ENCODE results near the gene GP9. TPM values are rescaled to one million over a fixed set of nuclear protein-coding genes. Genes with fewer than 3 reads are reported as not detected.

The GP9 gene
- total RNA-seq (2014; rRNA removed; shearing (Covaris generic)), result not detected in 2 replicates

- no peak for DNase-seq (ENCODE audit: low spot score)
- in situ Hi-C loops (cut with HindIII; ENCODE audit: low sequenced_read_pairs), result no loop called here
Observed at GRCh38 chr3:129060276-129061022, at the start of gene GP9. Gene GP9 (plus strand): TSS chr3:129060779. CDS start chr3:129061740, 961 bp downstream.

DNA sequence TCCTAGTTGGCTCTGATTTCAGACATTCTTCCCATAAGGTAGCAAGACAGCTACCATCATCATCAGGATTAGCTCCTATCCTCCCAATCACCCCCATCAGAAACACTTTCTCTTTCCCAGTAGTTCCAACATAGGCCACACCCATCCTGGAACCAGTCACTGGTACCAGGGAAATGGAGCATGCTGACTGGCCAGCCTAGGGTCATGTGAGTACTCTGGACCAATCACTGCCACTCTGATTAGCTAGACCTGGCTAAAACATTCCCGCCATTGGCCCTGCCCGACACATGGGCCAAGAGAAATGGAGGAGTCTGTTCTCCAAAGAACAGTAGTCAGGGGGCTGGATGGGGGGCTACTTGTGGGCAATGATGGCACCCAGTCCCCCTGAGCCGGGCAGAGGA lies 47.1 kb upstream of the GP9 start:
- in situ Hi-C loops (cut with HindIII; ENCODE audit: low sequenced_read_pairs), result no loop called here
- no peak for DNase-seq (ENCODE audit: low spot score)

DNA sequence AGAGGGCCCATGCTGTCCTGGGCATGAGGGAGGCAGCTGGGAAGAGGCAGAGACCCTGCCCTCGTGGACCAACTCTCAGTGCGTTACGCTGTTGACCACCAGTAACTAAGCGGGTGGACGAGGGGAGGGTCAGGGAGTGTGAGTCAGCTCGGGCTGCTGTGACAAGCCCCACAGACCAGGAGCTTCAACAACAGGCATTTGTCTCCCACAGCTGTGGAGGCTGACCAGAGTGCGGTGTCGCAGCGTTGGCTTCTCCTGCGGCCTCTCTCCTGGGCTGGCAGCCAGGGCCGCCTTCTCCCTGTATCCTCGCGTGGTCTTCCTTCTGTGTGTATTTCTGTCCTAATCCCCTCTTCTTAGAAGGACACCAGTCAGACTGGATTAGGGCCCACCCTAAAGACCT lies 46.4 kb upstream of the GP9 start:
- in situ Hi-C loops (cut with HindIII; ENCODE audit: low sequenced_read_pairs), result no loop called here
- DNase-seq (ENCODE audit: low spot score), result no peak

DNA sequence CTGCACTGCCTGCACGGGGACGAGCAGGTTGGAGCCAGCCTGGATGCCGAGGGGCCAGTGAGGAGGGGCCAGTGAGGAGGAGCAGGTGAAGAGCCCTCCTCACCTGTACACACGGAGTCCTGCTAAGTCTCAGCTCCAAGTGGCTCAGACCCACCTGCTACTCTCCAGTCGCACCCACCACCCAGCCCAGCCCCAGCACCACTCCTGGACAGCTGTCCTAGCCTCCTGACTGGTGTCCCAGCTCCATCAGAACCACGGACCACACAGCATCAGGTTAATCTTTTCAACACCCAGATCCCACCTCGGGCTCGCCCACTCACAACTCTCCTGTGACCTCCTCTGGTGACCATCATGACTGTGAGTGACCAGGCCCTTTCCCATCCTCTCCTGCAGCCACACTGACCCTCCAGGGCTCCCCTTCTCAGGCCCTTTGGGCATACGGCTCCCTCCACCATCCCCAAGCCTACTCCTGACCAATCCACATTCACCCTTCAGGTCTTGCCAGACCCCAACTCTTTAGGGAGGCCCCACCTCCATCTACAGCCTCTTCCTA lies 45.7 kb upstream of the GP9 start:
- in situ Hi-C loops (cut with HindIII; ENCODE audit: low sequenced_read_pairs), result no loop called here
- no peak for DNase-seq (ENCODE audit: low spot score)

GRCh38 chr3:129015388-129016105 lies 45.0 kb upstream of the GP9 start:
- no peak for DNase-seq (ENCODE audit: low spot score)
- in situ Hi-C loops (cut with HindIII; ENCODE audit: low sequenced_read_pairs), result no loop called here

GRCh38 chr3:129016356-129016719 lies 44.2 kb upstream of the GP9 start:
- in situ Hi-C loops (cut with HindIII; ENCODE audit: low sequenced_read_pairs), result no loop called here
- DNase-seq (ENCODE audit: low spot score), result peak; percentile 41

DNA sequence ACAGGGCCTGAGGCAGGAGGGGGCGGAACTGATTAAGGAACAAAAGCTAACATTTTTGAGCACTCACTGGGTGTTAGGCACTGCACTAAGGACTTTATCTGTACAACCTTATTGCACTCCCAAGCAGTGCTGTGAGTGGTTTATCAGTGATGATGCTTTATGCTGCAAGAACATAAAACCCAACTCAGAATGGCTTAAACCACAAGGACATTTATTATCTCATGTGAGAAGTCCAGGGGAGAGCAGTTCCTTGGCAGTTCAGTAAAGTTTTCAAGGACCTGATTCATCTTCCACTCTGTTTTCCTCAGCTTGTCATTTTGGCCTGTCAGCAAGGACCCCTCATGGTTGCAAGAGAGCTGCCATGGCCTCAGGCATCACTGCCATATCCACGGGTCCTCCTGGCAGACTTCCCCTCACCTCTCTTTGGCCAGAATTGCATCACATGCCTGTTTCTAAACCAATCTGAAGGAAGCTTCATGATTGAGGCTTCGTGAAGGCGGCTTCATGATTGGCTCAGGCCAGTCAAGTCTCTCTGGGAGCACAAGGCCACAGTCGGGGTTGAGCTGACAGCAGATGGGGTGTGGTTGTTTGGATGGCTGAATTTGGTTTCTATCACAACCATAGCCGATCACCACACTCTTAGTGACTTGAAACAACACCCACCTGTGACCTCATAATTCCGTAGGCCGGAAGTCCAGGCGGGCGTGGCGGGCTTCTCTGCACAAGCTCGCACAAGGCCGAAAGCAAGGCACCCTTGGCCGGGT lies 43.7 kb upstream of the GP9 start:
- DNase-seq (ENCODE audit: low spot score), result no peak
- in situ Hi-C loops (cut with HindIII; ENCODE audit: low sequenced_read_pairs), result no loop called here

DNA sequence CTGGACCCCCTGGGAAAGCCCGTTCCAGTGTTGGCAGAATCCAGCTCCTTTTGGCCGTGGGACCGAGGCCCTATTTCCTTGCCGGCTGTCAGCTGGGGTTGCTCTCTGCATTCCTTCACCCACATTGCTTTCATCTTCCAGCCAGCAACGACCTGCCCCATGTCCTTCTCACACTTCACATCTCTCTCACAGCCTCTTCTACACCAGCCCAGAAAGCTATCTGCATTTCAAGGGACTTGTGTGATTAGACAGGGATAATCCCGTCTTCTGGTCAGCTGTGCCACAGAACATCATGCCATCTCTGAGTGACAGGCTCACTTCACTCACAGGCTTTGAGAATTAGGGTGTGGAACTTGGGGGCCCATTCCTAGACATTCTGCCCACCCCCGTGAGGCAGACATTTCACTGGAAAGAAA lies 43.1 kb upstream of the GP9 start:
- no peak for DNase-seq (ENCODE audit: low spot score)
- in situ Hi-C loops (cut with HindIII; ENCODE audit: low sequenced_read_pairs), result no loop called here

DNA sequence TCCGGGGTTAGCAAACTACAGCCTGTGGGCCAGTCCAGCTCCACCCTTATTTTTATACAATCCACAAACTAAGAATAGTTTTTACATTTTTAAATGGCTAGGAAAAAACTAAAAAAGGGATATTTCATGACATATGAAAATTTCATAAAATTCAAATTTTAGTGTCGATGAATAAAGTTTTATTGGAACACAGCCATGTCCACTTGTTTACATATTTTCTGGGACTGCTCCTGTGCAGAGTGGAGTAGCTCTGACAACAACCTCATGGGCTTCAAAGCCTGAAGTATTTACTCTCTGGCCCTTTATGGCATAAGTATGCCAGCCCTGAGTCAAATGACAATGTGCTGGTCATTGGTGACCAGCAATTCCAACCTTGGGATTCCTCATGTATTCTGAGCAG lies 42.3 kb upstream of the GP9 start:
- in situ Hi-C loops (cut with HindIII; ENCODE audit: low sequenced_read_pairs), result no loop called here

DNA sequence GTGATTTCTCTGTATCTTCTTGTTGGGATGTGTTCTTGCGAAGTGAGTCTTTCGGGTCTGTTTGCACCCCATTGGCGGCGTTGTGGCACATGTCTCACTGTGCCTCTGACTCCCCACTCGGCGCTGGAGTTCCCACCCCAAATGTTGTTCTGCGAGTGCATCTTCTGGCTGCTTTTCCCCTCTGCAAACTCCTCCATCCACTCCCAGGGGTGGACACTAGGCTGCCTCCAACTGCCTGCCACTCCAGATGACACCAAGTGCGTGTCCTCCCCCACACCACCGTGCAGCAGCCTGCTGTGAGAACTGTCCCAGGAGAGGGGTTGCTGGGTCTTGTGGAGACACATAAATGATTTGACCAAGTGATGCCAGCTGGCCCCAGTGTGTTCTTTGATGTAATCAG lies 41.8 kb upstream of the GP9 start:
- DNase-seq (ENCODE audit: low spot score), result no peak
- in situ Hi-C loops (cut with HindIII; ENCODE audit: low sequenced_read_pairs), result no loop called here

More for the DNA sequence above, 42.3 kb upstream of the GP9 start:
- no peak for DNase-seq (ENCODE audit: low spot score)

- DNase-seq (ENCODE audit: low spot score), result no peak
- in situ Hi-C loops (cut with HindIII; ENCODE audit: low sequenced_read_pairs), result no loop called here
Observed at GRCh38 chr3:129019266-129019665, 41.3 kb upstream of the GP9 start.

- in situ Hi-C loops (cut with HindIII; ENCODE audit: low sequenced_read_pairs), result no loop called here
- DNase-seq (ENCODE audit: low spot score), result no peak
Observed at GRCh38 chr3:129020691-129021090, 39.9 kb upstream of the GP9 start.

DNA sequence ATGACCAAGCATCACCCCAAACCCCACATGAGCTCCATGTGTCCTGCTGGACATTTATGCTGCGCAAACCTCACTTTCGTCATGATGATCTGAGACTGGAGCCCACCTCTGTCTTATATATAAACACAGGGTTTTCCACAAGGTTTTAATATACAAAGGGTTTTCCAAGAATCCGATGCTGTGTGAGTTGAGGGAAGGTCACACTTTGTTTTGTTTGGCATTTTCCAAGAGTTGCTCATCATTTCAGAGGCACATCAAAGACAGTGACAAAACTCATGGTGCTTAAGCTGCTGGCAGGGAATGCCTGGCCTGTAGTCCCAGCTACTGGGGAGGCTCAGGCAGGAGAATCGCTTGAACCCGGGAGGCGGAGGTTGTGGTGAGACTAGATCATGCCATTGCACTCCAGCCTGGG lies 39.4 kb upstream of the GP9 start:
- DNase-seq (ENCODE audit: low spot score), result no peak
- in situ Hi-C loops (cut with HindIII; ENCODE audit: low sequenced_read_pairs), result no loop called here

DNA sequence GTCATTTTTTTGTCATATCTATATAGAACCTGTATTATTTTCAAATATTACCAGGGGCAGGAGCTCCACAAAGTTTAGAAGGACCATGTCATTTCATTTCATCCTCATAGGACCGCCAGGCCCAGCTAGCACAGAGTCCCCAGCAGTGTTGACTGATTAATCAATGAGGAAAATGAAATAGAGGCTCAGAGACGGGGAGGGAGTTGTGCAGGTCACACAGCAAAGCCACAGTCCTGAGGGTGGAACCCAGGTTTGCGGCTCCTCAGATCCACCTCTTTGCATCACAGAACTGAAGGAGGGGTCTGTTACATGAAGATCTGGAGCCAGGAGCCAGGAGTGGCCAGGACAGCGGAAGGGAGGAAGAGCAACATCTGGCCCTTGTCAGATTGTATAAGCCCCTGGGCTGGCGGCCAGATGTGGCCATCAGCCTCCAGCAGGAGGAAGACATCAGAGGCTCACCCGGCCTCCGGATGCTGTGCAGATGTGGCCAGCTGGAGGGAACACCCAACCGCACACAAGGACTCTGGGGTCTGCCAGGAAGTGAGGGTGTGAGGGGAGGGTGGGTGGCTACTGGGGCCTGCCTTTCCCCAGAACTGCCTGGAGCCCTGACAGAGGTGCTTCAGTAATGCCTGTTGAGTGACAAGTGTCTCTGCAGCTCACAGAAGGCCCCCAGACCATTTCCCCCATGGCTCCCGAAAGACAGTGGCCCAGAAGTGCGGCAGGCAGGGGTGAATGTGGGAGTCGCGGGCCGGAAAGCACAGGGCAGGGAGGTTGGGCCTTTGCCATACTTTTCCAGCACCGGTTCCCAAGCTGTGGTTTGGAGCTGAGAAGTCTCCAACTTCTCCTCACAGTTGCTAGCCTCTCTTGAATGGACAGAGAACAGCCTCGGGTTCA lies 38.2 kb upstream of the GP9 start:
- in situ Hi-C loops (cut with HindIII; ENCODE audit: low sequenced_read_pairs), result no loop called here
- no peak for DNase-seq (ENCODE audit: low spot score)

- no peak for DNase-seq (ENCODE audit: low spot score)
- in situ Hi-C loops (cut with HindIII; ENCODE audit: low sequenced_read_pairs), result no loop called here
Observed at GRCh38 chr3:129023008-129023358, 37.6 kb upstream of the GP9 start.

DNA sequence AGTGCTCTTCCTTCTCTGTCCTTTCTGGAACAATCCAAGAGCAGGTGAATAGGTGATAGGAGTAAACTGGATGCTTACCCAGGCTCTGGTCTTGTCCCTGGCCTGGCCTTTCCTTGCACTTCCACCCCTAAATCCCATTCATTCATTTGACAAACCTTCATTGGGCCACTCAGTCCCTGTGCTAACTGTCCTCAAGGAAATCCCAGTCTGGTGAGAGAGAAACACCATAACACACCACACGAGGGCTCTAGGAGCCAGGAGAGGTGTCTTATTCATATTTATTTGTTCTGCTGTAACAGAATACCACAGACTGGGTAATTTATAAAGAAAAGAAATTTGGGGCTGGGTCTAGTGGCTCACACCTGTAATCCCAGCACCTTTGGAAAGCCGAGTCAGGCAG lies 36.7 kb upstream of the GP9 start:
- peak; percentile 66 for DNase-seq (ENCODE audit: low spot score)
- in situ Hi-C loops (cut with HindIII; ENCODE audit: low sequenced_read_pairs), result no loop called here

- in situ Hi-C loops (cut with HindIII; ENCODE audit: low sequenced_read_pairs), result no loop called here
- no peak for DNase-seq (ENCODE audit: low spot score)
Observed at GRCh38 chr3:129025108-129025507, 35.5 kb upstream of the GP9 start.

DNA sequence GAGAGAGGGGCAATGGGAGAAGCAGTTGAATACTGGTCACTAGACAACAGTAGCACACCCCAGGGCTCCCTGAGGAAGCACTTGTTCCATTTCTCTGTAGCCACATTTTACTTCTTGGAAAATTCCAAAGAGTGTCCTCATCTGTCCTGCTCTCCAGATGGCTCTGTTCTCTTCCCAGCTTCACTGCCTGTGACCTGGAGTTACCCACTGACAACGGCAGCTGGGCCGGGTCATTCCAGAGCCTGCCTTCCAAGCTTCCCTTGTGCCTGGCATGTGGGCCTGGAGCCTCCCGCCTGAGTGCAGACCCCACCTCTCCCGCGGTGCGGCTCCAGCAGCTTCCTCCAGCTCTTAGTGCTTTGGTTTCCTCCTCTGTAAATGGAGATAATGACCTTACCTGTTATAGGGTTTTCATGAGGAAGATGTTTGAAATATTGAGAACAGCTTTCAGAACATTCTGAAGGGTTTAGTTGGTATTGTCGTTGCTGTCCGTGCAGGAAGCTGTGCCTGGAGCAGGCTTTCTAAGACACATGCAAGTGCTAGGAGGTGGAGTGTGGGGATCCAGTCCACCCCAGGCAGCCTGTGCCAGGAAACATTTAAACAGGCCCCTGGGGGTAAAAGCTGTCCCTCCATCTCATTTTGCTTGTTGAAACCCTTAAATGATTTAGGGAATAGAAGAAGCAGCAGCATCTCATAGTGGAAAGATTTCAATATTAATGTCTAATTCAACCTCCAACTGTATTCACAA lies 34.7 kb upstream of the GP9 start:
- in situ Hi-C loops (cut with HindIII; ENCODE audit: low sequenced_read_pairs), result no loop called here
- DNase-seq (ENCODE audit: low spot score), result peak; percentile 72

All from G401 (cell line).